Measurements from ENCODE around the gene MYOZ3.

The MYOZ3 gene

GRCh38 chr5:150661086-150661485, at the start of gene MYOZ3:
TSS of gene MYOZ3 (plus strand) at chr5:150661251. CDS start at chr5:150662942, 1,691 bp downstream.
- no peak for DNase-seq

DNA sequence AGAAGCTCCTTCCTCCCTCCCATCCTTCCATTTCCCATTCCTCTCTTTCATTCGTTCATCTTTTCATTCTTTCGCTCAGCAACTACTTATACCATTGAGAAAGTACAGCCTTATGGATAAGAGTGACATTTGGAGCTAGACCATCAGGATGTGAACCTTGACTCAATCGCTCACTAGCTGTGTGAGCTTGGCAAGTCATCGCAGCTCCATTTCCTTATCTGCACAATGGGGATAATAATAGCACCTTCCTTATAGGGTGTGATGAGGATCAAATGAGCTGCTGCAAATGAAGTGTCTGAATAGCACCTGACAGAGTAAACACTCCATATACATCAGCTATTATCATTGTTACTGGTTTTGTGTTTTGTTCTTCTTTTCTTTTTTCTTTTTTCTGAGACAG, 48.6 kb upstream of the MYOZ3 start:
- DNase-seq = no peak

GRCh38 chr5:150612905-150613670, 48.0 kb upstream of the MYOZ3 start:
- DNase-seq = no peak

DNA sequence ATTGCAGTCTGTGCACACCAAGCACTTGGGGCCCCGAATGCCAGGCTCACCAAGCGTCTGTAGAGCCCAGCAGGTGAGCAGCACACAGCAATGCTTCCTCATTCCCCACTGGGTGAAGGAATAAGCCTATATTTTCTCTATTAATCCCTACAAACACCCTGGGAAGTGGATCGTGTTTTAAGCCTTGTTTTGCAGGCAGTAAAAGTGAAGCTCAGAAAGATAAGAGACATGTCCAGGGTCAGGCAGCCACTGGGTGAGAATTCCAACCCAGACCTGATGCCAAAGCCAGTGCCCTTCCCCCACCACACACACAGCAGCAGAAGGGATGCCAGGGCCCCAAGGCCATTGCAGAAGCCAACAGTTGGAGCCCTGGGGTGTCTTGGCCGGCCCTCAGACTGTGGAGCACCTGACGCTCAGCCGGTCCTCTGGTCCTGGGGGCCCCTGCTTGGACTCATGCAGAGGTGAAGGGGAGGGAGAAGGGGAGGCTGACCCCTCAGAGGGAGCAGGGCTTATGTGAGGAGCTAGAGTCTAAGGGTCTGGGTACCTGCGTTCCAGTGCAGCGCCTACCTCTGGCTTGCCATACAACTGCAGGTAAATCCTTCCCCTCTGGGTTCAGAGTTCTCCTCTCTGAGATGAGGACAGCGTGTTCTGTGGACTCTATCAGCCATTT, 46.9 kb upstream of the MYOZ3 start:
- DNase-seq = no peak

- DNase-seq = no peak
Measured at GRCh38 chr5:150614661-150615060, 46.4 kb upstream of the MYOZ3 start.

DNA sequence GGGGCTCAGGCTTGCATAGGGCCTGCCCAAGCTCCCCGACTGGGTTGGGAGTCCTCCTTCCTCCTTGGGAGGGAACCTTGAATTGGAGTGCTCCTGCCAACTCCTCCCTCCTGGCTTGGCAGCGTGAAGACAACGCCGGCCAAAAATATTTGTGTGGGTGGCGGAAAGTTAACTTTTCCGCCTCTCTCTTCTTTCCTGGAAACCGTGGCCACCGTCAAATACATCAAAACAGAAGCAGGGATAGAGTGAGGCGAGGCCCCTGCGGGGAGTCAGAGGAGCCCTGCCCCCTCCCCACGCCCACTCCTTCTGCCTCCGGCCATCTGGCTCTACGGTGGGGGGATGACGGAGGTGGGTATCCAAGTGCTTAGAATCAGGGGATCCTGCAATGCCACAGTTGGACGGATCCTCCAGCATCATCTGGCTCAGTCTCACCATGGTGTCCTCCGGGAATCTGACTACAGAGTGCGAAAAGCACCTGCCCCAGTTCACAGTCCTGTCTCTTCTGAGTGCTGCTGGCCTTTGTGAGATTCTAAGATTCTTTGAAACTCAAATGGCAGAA, 45.8 kb upstream of the MYOZ3 start:
- no peak for DNase-seq

DNA sequence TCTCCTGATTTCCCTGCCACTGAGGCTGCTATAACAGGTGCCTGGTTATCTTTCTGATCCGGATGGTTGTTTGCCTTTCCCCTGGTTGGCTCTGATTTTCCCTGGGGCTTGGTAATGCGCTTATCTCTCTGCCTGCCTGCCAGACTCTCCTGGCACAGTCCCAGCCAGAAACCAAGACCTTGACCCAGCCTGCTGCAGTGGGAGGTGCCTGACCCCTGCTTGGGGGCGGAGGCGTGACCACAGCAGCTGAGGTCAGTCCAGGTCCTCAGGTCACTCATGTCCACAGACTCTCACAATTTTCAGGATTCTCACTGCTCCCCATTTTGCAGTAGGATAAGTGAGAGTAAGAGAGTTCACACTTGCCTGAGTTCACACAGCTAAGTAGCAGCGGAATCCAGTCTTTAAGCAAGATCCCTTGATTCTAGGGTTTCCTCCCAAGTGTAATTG, 45.0 kb upstream of the MYOZ3 start:
- peak; percentile 77 for DNase-seq

GRCh38 chr5:150616506-150616905, 44.5 kb upstream of the MYOZ3 start:
- DNase-seq = no peak

- DNase-seq = no peak
Measured at GRCh38 chr5:150618163-150618562, 42.9 kb upstream of the MYOZ3 start.

- DNase-seq = no peak
Measured at GRCh38 chr5:150618588-150619281, 42.3 kb upstream of the MYOZ3 start.

DNA sequence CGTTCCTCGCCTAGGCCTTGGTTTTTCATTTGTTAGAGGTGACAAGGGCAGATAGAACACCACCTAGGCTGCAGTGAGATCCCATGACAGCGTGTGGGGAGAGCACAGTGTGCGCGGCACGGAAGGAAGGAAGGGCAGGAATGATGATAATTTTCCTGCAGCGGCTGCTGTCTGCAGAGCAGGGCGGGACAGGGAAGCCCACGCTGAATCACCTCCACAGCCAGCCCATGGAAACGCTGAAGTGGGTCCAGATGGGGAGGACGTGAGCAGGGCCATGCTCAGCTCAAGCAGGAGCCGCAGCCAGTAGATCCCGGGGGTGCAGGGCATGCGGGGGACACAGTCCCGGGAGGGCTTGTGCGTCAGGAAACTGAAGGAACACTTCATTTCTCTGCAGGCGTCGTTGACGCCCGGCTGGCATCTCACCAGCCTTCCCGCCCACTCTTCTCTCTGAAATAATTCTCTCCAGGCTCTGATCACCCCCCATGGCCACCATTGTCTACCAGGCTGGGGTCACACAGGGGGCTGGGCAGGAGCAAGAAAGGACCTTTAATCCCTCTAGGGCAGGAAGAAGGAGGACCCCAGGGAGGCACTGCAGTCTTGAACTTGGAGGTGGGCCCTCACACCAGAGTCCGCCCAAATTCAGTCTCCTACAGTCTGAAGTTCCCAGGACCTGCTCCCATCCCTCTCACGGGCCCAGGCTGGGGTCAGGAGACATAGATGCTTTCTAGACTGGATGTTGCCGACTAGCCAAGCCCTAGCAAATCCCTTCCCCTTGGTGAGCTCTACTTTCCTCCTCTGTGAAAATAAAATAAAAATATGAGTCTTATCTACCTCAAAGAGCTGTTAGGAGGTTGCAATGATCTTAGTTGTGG, 41.5 kb upstream of the MYOZ3 start:
- DNase-seq = no peak

GRCh38 chr5:150621301-150621700, 39.8 kb upstream of the MYOZ3 start:
- no peak for DNase-seq

DNA sequence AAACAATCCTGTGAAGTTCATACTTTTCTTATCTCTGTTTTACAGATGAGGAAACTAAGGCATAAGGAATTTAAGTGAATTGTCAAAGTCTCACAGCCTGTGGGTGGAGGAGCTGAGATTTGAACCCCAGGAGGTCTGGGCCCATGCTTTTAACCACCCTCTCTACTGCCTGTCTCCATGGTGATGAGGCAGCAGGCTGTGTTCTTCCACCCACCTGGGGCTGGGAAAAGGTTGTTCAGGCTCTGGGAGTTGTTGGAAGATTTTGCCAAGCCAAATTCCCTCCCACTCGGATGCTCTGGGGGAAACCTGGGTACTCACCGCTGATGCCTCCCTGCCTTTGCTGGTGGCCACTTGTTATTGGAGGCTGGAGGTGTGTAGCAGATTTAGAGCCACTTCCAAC, 38.9 kb upstream of the MYOZ3 start:
- no peak for DNase-seq

- DNase-seq = no peak
Measured at GRCh38 chr5:150623152-150623877, 37.7 kb upstream of the MYOZ3 start.

GRCh38 chr5:150623878-150624216, 37.2 kb upstream of the MYOZ3 start:
- DNase-seq = no peak

DNA sequence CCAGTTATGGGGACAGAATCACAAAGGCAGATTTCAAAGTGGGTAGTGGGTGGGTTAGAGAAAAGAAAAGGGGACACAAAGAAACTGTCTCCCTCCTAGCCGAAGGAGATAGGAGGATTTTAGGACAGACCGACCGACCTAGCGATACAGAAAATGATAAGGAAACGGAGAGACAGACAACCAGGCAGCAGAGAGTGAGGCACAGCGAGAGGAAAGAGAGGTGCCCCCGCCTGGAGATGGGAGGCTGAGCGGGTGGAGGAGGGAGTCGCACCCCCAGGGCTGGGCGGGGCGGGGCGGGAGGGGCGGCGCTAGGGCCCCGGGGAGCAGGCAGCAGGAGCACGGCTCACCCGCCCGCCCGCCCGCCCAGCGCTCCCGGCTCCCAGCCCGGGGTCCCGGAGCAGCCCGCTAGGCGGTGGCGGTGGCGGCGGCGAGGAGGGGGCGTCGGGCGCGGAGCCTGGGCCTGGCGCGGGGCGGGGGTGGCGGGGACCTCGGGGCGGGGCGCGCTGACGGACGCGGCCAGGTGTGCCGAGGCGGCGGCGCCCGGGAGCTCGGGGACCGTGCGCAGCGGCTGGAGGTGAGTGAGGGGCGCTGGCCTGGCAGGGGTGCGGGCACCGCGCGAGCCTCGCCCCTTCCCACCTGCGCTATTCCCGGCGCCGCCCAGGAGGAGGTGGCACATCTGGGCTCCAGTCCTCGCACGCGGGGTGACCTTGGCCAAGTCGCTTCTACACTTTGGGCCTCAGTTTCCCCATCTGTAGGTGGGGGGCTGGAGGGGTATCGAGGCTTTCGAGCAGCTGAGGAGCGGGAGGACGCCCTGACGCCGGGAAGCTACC, 36.5 kb upstream of the MYOZ3 start:
- DNase-seq = peak; percentile 32

GRCh38 chr5:150625164-150625535, 35.9 kb upstream of the MYOZ3 start:
- DNase-seq = no peak

DNA sequence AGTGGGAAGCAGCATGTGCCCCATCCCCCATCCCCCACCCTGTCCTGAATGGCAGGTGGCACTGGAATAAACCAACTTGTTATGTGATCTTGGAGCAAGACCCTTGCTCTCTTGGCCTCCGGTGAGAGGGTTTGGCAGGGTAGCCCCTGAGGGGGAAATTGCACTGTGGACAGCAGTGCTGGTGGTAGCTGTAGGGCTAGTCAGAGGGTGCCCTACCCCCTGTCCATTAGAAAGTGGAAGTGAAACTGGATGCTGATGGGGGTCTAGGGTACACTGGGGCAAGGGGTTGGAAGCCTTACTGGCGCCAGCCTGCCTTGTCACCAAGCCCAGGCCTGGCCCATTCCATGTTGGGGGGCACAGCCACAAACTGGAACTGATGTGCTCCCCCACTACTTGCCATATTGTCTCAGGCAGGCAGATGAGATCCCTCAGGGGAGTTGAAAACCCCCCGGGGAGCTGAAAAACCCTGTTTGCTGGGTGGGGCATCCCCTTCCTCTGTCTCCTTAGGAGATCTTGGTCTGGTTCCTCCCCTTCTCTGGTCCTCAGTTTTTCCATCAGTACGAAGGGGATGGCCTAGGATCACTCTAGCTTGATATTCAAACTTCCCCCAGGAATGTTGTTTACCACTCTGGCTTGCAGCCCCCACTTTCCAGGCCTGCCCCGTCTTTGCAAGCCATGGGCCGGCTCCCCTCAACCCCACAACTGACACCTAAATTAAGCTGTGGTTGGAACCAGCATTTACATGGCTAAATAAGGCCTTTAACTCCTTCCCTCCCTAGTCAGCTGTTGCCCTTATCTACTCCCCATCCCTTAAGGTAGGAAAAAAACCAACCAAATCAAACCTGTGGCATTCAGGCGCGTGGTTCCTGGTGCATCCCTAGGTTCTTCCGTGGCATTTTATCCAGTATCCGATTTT, 35.0 kb upstream of the MYOZ3 start:
- DNase-seq = no peak

- no peak for DNase-seq
Measured at GRCh38 chr5:150626853-150627276, 34.2 kb upstream of the MYOZ3 start.
